WERI-Rb-1 (cell line): ENCODE results near the gene INPP1.

Source experiments
- DNase-seq: peaks from one replicate; pipeline ENCODE4 v3.0.0-alpha.2; 2020
- H3K27ac ChIP-seq: fragments of 250-450 bp; sonication (Bioruptor Pico); 2 replicates; pipeline ENCODE4 v1.5.1; 2020; ENCODE audit warnings: mild to moderate bottlenecking, moderate library complexity
- H3K27me3 ChIP-seq: fragments of 250-450 bp; sonication (Bioruptor Pico); 2 replicates; pipeline ENCODE4 v1.5.1; 2021; ENCODE audit warnings: mild to moderate bottlenecking, low read depth, moderate library complexity; ENCODE audit not compliant: insufficient read depth, severe bottlenecking
- H3K36me3 ChIP-seq: fragments of 250-450 bp; sonication (Bioruptor Pico); 2 replicates; pipeline ENCODE4 v1.5.1; 2020; ENCODE audit warnings: mild to moderate bottlenecking, moderate library complexity
- H3K4me3 ChIP-seq: 2 replicates; pipeline ENCODE4 v1.5.1; 2011; ENCODE audit warnings: low read depth, mild to moderate bottlenecking, control low read depth, low read length
- H3K9me3 ChIP-seq: fragments of 250-450 bp; sonication (Bioruptor Pico); 2 replicates; pipeline ENCODE4 v1.5.1; 2021; ENCODE audit warnings: mild to moderate bottlenecking, moderate library complexity; ENCODE audit not compliant: severe bottlenecking
- CTCF ChIP-seq: IDR thresholded peaks from 2 replicates; pipeline ENCODE4 v1.5.1; 2011; ENCODE audit warnings: low read depth, mild to moderate bottlenecking, control low read depth, inconsistent platforms, low read length

Gene INPP1

GRCh38 chr2:190407662-190408537 is 64.5 kb downstream of the INPP1 start, which contains the start of gene MFSD6:
TSS of gene MFSD6 (plus strand) at chr2:190408355. CDS start at chr2:190436030, 27,675 bp downstream.
- DNase-seq: peak; percentile 49
- Histone ChIP-seq H3K9me3 (no peaks in the 10 kb centered on the region), H3K27ac (peak within 1 kb of the TSS; percentile 66), H3K4me3 (peak within 1 kb of the TSS; percentile 70), H3K27me3 (no peaks in the 10 kb centered on the region), H3K36me3 (no peaks in the 10 kb centered on the region)
- no peak for TF ChIP-seq CTCF

GRCh38 chr2:190408538-190409271 is 65.3 kb downstream of the INPP1 start:
- H3K27me3 ChIP-seq: no peaks in the 10 kb centered on the region
- H3K9me3 ChIP-seq: no peaks in the 10 kb centered on the region
- no peaks in the 10 kb centered on the region for H3K36me3 ChIP-seq
- peak; percentile 42 for DNase-seq
- H3K27ac ChIP-seq: peak overlapping the region; percentile 66
- no peak for TF ChIP-seq CTCF
- peak overlapping the region; percentile 70 for H3K4me3 ChIP-seq

- Histone ChIP-seq H3K9me3 (no peaks in the 10 kb centered on the region), H3K27ac (no peak overlapping the region), H3K4me3 (no peak overlapping the region), H3K27me3 (no peaks in the 10 kb centered on the region), H3K36me3 (no peaks in the 10 kb centered on the region)
- DNase-seq: no peak
- no peak for TF ChIP-seq CTCF
These were observed 66.2 kb downstream of the INPP1 start for GRCh38 chr2:190409616-190410015.

GRCh38 chr2:190410166-190410565 is 66.8 kb downstream of the INPP1 start:
- DNase-seq: no peak
- no peak for TF ChIP-seq CTCF
- Histone ChIP-seq H3K27me3 (no peaks in the 10 kb centered on the region), H3K9me3 (no peaks in the 10 kb centered on the region), H3K36me3 (no peaks in the 10 kb centered on the region), H3K27ac (no peak overlapping the region), H3K4me3 (no peak overlapping the region)

GRCh38 chr2:190412966-190413365 is 69.6 kb downstream of the INPP1 start:
- H3K4me3 ChIP-seq: no peak overlapping the region
- no peak overlapping the region for H3K27ac ChIP-seq
- no peaks in the 10 kb centered on the region for H3K27me3 ChIP-seq
- no peak for DNase-seq
- no peaks in the 10 kb centered on the region for H3K9me3 ChIP-seq
- no peaks in the 10 kb centered on the region for H3K36me3 ChIP-seq
- no peak for TF ChIP-seq CTCF
